IPS-NIHi7 (cell line): ENCODE measurements around the gene TPSG1.
A peak's percentile ranks its signal among the peaks of the same experiment; 100 is the strongest.
"Not testable (repeated sequence)": the region's sequence is repeated elsewhere in the genome, so short reads cannot be mapped to it uniquely, and the experiment has no call there.

Experiments
- DNase-seq: peaks from one replicate; pipeline ENCODE4 v3.0.0; 2012; ENCODE audit warnings: mixed read lengths; ENCODE audit errors: extremely low spot score

The TPSG1 gene

GRCh38 chr16:1225051-1225451 is at the start of gene TPSG1:
TSS of gene TPSG1 (minus strand) at chr16:1225268. CDS start at chr16:1225252, 16 bp downstream.
- no peak for DNase-seq

GRCh38 chr16:1274767-1275166 is 49.7 kb upstream of the TPSG1 start:
- no peak for DNase-seq

GRCh38 chr16:1273816-1274215 is 48.7 kb upstream of the TPSG1 start:
- DNase-seq = no peak

- DNase-seq = no peak
Observed at GRCh38 chr16:1272453-1273198, 47.6 kb upstream of the TPSG1 start.

GRCh38 chr16:1271724-1272413 is 46.8 kb upstream of the TPSG1 start:
- not testable (repeated sequence) for DNase-seq

- DNase-seq = no peak
Observed at GRCh38 chr16:1271380-1271723, 46.3 kb upstream of the TPSG1 start.

GRCh38 chr16:1269418-1269817 is 44.4 kb upstream of the TPSG1 start:
- DNase-seq = not testable (repeated sequence)

- DNase-seq = no peak
Observed at GRCh38 chr16:1265826-1266225, 40.8 kb upstream of the TPSG1 start.

GRCh38 chr16:1265090-1265630 is 40.1 kb upstream of the TPSG1 start:
- no peak for DNase-seq

- DNase-seq = no peak
Observed at GRCh38 chr16:1264345-1265089, 39.4 kb upstream of the TPSG1 start.

- DNase-seq = no peak
Observed at GRCh38 chr16:1263591-1264344, 38.7 kb upstream of the TPSG1 start.

- DNase-seq = no peak
Observed at GRCh38 chr16:1262846-1263221, 37.8 kb upstream of the TPSG1 start.

- DNase-seq = no peak
Observed at GRCh38 chr16:1262210-1262845, 37.3 kb upstream of the TPSG1 start.

- no peak for DNase-seq
Observed at GRCh38 chr16:1261131-1261892, 36.2 kb upstream of the TPSG1 start.

- no peak for DNase-seq
Observed at GRCh38 chr16:1260101-1260680, 35.1 kb upstream of the TPSG1 start.

- DNase-seq = no peak
Observed at GRCh38 chr16:1259760-1260068, 34.6 kb upstream of the TPSG1 start.

GRCh38 chr16:1258906-1259759 is 34.1 kb upstream of the TPSG1 start:
- peak; percentile 27 for DNase-seq

- DNase-seq = no peak
Observed at GRCh38 chr16:1258225-1258600, 33.1 kb upstream of the TPSG1 start.

- DNase-seq = peak; percentile 10
Observed at GRCh38 chr16:1257561-1258224, 32.6 kb upstream of the TPSG1 start.
